HepG2 (cell line): ENCODE results near the gene FGF2. TPM values are rescaled to one million over a fixed set of nuclear protein-coding genes. Genes with fewer than 3 reads are reported as not detected.
A peak's percentile ranks its signal among the peaks of the same experiment; 100 is the strongest.

Experiments used
- ARNTL ChIP-seq: sonication (generic); formaldehyde crosslinking; IDR thresholded peaks from 2 replicates; pipeline ENCODE4 v1.4.0; 2020; ENCODE audit warnings: mild to moderate bottlenecking, missing genetic modification reagents
- EED ChIP-seq: sonication (generic); formaldehyde crosslinking; IDR thresholded peaks from 2 replicates; pipeline ENCODE4 v1.5.0; 2020; ENCODE audit warnings: mild to moderate bottlenecking, missing genetic modification reagents
- EZH2 ChIP-seq: conservative IDR thresholded peaks from 2 replicates; pipeline ENCODE4 v1.6.1; 2012; ENCODE audit warnings: mild to moderate bottlenecking, low read depth, low read length, moderate library complexity
- FIP1L1 ChIP-seq: fragments of 200-400 bp; formaldehyde crosslinking; IDR thresholded peaks from 2 replicates; pipeline ENCODE4 v1.6.1; 2018; ENCODE audit warnings: low read depth, mild to moderate bottlenecking, low read length, moderate library complexity, borderline replicate concordance; ENCODE audit not compliant: insufficient read depth
- MAF1 ChIP-seq: sonication (generic); formaldehyde crosslinking; IDR thresholded peaks from 2 replicates; pipeline ENCODE4 v1.5.0; 2020; ENCODE audit warnings: missing genetic modification reagents, borderline replicate concordance
- MYNN ChIP-seq: sonication (generic); formaldehyde crosslinking; IDR thresholded peaks from 2 replicates; pipeline ENCODE4 v1.4.0; 2020; ENCODE audit warnings: mild to moderate bottlenecking, low read depth, missing genetic modification reagents
- NAIF1 ChIP-seq: sonication (generic); formaldehyde crosslinking; IDR thresholded peaks from 2 replicates; pipeline ENCODE4 v1.5.0; 2020; ENCODE audit warnings: mild to moderate bottlenecking, missing genetic modification reagents, borderline replicate concordance
- NR2F2 ChIP-seq: IDR thresholded peaks from 2 replicates; pipeline ENCODE4 v1.6.1; 2012; ENCODE audit warnings: low read depth, inconsistent platforms, borderline replicate concordance
- RFXAP ChIP-seq: sonication (generic); formaldehyde crosslinking; IDR thresholded peaks from 2 replicates; pipeline ENCODE4 v1.4.0; 2020; ENCODE audit warnings: missing genetic modification reagents, borderline replicate concordance
- ZBTB20 ChIP-seq: sonication (generic); formaldehyde crosslinking; IDR thresholded peaks from 2 replicates; pipeline ENCODE4 v1.8.1; 2023; ENCODE audit warnings: missing genetic modification reagents, low read depth, mild to moderate bottlenecking, borderline replicate concordance
- ZFY ChIP-seq: sonication (generic); formaldehyde crosslinking; IDR thresholded peaks from 2 replicates; pipeline ENCODE4 v1.4.0; 2020; ENCODE audit warnings: missing genetic modification reagents
- ZMAT3 ChIP-seq: sonication (generic); formaldehyde crosslinking; conservative IDR thresholded peaks from 2 replicates; pipeline ENCODE4 v1.7.0; 2021; ENCODE audit warnings: missing genetic modification reagents
- ZNF121 ChIP-seq: sonication (generic); formaldehyde crosslinking; IDR thresholded peaks from 2 replicates; pipeline ENCODE4 v1.5.0; 2020; ENCODE audit warnings: mild to moderate bottlenecking, missing genetic modification reagents
- ZNF260 ChIP-seq: sonication (generic); formaldehyde crosslinking; IDR thresholded peaks from 2 replicates; pipeline ENCODE4 v1.4.0; 2020; ENCODE audit warnings: missing genetic modification reagents, low read depth, mild to moderate bottlenecking, borderline replicate concordance
- ZNF337 ChIP-seq: sonication (generic); formaldehyde crosslinking; IDR thresholded peaks from 2 replicates; pipeline ENCODE4 v1.5.1; 2020; ENCODE audit warnings: missing genetic modification reagents, low read depth, mild to moderate bottlenecking, borderline replicate concordance
- ZNF451 ChIP-seq: sonication (generic); formaldehyde crosslinking; IDR thresholded peaks from 2 replicates; pipeline ENCODE4 v1.5.0; 2020; ENCODE audit warnings: mild to moderate bottlenecking, missing genetic modification reagents
- ZNF629 ChIP-seq: sonication (generic); formaldehyde crosslinking; conservative IDR thresholded peaks from 2 replicates; pipeline ENCODE4 v1.5.0; 2020; ENCODE audit warnings: missing genetic modification reagents
- ZNF772 ChIP-seq: sonication (generic); formaldehyde crosslinking; IDR thresholded peaks from 2 replicates; pipeline ENCODE4 v1.5.0; 2020; ENCODE audit warnings: mild to moderate bottlenecking, missing genetic modification reagents
- ZNF780A ChIP-seq: sonication (generic); formaldehyde crosslinking; IDR thresholded peaks from 2 replicates; pipeline ENCODE4 v1.8.0; 2022; ENCODE audit warnings: mild to moderate bottlenecking, missing genetic modification reagents, moderate library complexity
- polyA plus RNA-seq, 8 experiments: library from polyadenylated mRNA; depleted of rRNA in 3 of 8; stranded (reverse) in 7 of 8; unstranded in 1 of 8; fragments of >200 nt; fragmentation: Illumina TruSeq in 4 of 8; extraction: Trizol in 4 of 8; gene quantifications; 2 replicates each; pipeline versions ENCODE4 v1.2.1 to v1.2.3, GENCODE V29; 2011 to 2016; ENCODE audit warnings: low read depth in 4 of 8, missing spikeins in 1 of 8, mixed read lengths in 1 of 8; ENCODE audit not compliant: insufficient read depth in 1 of 8
- total RNA-seq, 5 experiments: library from RNA; depleted of rRNA; stranded (reverse); fragments of >200 nt; fragmentation: Illumina TruSeq; extraction: Trizol; gene quantifications; 2 replicates each; pipeline ENCODE4 v1.2.3, GENCODE V29; 2016; ENCODE audit warnings: low read depth in 1 of 5
- TF ChIP-seq, protein P1 (sequence below): sonication (generic); formaldehyde crosslinking; IDR thresholded peaks from 2 replicates; pipeline ENCODE4 v1.5.1; 2020; ENCODE audit warnings: mild to moderate bottlenecking, missing genetic modification reagents, moderate library complexity
- TF ChIP-seq, protein P2 (sequence below): IDR thresholded peaks from 2 replicates; pipeline ENCODE4 v1.6.1; 2016; ENCODE audit warnings: mild to moderate bottlenecking
- TF ChIP-seq, protein P3 (sequence below): sonication (generic); formaldehyde crosslinking; IDR thresholded peaks from 2 replicates; pipeline ENCODE4 v1.4.0; 2020; ENCODE audit warnings: missing genetic modification reagents

The FGF2 gene
- total and polyA plus RNA-seq, 2 of the 13 experiments (the other 11 are each of a cell fraction or from before 2014, with no cell fraction given): 0.01 to 0.02 TPM

DNA sequence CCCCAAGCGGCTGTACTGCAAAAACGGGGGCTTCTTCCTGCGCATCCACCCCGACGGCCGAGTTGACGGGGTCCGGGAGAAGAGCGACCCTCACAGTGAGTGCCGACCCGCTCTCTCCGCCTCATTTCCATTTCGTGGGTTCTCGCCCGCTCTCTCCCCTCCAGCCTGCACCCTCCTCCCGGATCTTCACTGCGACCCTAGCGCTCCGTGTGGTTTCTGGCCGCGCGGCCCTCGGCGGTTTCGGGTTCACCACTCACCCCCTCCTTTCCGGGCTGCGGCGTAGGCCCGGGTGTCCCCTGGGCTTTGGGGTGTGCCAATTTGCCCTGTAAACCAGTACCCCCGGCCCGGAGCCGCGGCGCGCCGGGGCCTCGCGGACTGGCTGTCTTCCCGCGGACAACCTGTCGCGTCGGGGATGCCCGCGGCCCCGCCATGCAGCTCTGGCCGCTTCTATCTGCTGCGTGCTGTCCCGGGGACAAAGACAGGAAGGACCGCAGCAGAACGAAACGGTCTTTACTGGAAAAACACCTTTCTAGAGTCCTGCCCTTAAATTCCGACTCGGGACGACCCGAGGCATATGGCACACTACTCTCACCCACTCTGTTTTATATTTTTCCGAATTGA lies 737 bp downstream of the FGF2 start (continued):
- TF ChIP-seq ZMAT3 (CRISPR knock-in tag): 0 out of 2 replicates have a peak, but pooled peaks have one; percentile 15
- TF ChIP-seq EED (CRISPR knock-in tag): peak; percentile 42; the same call in 1 of the 2 replicates
- TF ChIP-seq ZNF260 (CRISPR knock-in tag): no peak
- TF ChIP-seq, protein P1, sequence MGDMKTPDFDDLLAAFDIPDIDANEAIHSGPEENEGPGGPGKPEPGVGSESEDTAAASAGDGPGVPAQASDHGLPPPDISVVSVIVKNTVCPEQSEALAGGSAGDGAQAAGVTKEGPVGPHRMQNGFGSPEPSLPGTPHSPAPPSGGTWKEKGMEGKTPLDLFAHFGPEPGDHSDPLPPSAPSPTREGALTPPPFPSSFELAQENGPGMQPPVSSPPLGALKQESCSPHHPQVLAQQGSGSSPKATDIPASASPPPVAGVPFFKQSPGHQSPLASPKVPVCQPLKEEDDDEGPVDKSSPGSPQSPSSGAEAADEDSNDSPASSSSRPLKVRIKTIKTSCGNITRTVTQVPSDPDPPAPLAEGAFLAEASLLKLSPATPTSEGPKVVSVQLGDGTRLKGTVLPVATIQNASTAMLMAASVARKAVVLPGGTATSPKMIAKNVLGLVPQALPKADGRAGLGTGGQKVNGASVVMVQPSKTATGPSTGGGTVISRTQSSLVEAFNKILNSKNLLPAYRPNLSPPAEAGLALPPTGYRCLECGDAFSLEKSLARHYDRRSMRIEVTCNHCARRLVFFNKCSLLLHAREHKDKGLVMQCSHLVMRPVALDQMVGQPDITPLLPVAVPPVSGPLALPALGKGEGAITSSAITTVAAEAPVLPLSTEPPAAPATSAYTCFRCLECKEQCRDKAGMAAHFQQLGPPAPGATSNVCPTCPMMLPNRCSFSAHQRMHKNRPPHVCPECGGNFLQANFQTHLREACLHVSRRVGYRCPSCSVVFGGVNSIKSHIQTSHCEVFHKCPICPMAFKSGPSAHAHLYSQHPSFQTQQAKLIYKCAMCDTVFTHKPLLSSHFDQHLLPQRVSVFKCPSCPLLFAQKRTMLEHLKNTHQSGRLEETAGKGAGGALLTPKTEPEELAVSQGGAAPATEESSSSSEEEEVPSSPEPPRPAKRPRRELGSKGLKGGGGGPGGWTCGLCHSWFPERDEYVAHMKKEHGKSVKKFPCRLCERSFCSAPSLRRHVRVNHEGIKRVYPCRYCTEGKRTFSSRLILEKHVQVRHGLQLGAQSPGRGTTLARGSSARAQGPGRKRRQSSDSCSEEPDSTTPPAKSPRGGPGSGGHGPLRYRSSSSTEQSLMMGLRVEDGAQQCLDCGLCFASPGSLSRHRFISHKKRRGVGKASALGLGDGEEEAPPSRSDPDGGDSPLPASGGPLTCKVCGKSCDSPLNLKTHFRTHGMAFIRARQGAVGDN (CRISPR knock-in tag): peak; percentile 54; the same call in 1 of the 2 replicates
- TF ChIP-seq ZNF121 (CRISPR knock-in tag): no peak
- TF ChIP-seq, protein P2, sequence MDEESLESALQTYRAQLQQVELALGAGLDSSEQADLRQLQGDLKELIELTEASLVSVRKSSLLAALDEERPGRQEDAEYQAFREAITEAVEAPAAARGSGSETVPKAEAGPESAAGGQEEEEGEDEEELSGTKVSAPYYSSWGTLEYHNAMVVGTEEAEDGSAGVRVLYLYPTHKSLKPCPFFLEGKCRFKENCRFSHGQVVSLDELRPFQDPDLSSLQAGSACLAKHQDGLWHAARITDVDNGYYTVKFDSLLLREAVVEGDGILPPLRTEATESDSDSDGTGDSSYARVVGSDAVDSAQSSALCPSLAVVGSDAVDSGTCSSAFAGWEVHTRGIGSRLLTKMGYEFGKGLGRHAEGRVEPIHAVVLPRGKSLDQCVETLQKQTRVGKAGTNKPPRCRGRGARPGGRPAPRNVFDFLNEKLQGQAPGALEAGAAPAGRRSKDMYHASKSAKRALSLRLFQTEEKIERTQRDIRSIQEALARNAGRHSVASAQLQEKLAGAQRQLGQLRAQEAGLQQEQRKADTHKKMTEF (CRISPR knock-in tag): peak; percentile 41; the same call in 1 of the 2 replicates
- TF ChIP-seq ZNF629 (CRISPR knock-in tag): no peak
- no peak for TF ChIP-seq NR2F2
- no peak for TF ChIP-seq MAF1
- 0 out of 2 replicates have a peak, but pooled peaks have one; percentile 20 for TF ChIP-seq ZFY (CRISPR knock-in tag)
- no peak for TF ChIP-seq ZBTB20 (CRISPR knock-in tag)
- no peak for TF ChIP-seq MYNN
- TF ChIP-seq, protein P3, sequence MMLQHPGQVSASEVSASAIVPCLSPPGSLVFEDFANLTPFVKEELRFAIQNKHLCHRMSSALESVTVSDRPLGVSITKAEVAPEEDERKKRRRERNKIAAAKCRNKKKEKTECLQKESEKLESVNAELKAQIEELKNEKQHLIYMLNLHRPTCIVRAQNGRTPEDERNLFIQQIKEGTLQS (CRISPR knock-in tag): no peak
- no peak for TF ChIP-seq ZNF451 (CRISPR knock-in tag)
- 0 out of 2 replicates have a peak, but pooled peaks have one; percentile 34 for TF ChIP-seq RFXAP
- no peak for TF ChIP-seq NAIF1 (CRISPR knock-in tag)
- no peak for TF ChIP-seq ZNF337 (CRISPR knock-in tag)
- no peak for TF ChIP-seq ZNF780A (CRISPR knock-in tag)
- TF ChIP-seq ZNF772 (CRISPR knock-in tag): no peak
- TF ChIP-seq FIP1L1: no peak
- TF ChIP-seq ARNTL (CRISPR knock-in tag): no peak
- peak; percentile 100 for TF ChIP-seq EZH2
